Kidney epithelial cell (primary cell): ENCODE results near the gene TRIM25. TPM values are rescaled to one million over a fixed set of nuclear protein-coding genes. Genes with fewer than 3 reads are reported as not detected.

ENCODE experiments used
- DNase-seq: peaks from one replicate; pipeline ENCODE4 v3.0.0-alpha.2; 2010; ENCODE audit warnings: low read depth
- H3K27me3 ChIP-seq: 2 replicates; pipeline ENCODE4 v1.6.0; 2011; ENCODE audit warnings: low read length; ENCODE audit not compliant: control insufficient read depth, insufficient read depth
- H3K36me3 ChIP-seq: 2 replicates; pipeline ENCODE4 v1.5.1; 2011; ENCODE audit warnings: low read length; ENCODE audit not compliant: control insufficient read depth, insufficient read depth
- H3K4me3 ChIP-seq: 2 replicates; pipeline ENCODE4 v1.5.1; 2011; ENCODE audit warnings: low read depth, mild to moderate bottlenecking, control low read depth, low read length
- total RNA-seq: library from RNA; depleted of rRNA; stranded (reverse); fragments of >200 nt; gene quantifications from 2 replicates; pipeline ENCODE4 v1.2.3, GENCODE V29; 2015
- TF ChIP-seq, protein P1 (sequence below): IDR thresholded peaks from 2 replicates; pipeline ENCODE4 v1.5.1; 2011; ENCODE audit warnings: mild to moderate bottlenecking, moderate library complexity, low read length, control low read depth, inconsistent platforms; ENCODE audit not compliant: insufficient read depth, poor library complexity, severe bottlenecking

The TRIM25 gene
- total RNA-seq, 1 donor from 2014 or later = 97.1 TPM

DNA sequence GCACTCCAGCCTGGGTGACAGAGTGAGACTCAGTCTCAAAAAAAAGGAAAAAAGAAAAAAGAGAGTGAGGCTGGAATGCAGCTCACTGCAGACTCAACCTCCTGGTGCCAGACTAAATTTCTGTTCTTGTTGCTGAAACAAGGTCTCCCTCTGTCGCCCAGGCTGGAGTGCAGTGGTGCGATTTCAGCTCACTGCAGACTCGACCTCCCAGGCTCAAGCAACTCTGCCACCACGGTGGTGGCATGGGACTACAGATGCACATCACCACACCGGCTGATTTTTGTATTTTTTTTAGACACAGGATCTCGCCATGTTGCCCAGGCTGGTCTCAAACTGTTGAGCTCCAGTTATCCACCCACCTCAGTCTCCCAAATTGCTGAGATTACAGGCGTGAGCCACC lies 34.6 kb downstream of the TRIM25 start:
- H3K36me3 ChIP-seq = no peaks in the 10 kb centered on the region
- H3K27me3 ChIP-seq = no peaks in the 10 kb centered on the region
- no peak overlapping the region for H3K4me3 ChIP-seq
- TF ChIP-seq, protein P1, sequence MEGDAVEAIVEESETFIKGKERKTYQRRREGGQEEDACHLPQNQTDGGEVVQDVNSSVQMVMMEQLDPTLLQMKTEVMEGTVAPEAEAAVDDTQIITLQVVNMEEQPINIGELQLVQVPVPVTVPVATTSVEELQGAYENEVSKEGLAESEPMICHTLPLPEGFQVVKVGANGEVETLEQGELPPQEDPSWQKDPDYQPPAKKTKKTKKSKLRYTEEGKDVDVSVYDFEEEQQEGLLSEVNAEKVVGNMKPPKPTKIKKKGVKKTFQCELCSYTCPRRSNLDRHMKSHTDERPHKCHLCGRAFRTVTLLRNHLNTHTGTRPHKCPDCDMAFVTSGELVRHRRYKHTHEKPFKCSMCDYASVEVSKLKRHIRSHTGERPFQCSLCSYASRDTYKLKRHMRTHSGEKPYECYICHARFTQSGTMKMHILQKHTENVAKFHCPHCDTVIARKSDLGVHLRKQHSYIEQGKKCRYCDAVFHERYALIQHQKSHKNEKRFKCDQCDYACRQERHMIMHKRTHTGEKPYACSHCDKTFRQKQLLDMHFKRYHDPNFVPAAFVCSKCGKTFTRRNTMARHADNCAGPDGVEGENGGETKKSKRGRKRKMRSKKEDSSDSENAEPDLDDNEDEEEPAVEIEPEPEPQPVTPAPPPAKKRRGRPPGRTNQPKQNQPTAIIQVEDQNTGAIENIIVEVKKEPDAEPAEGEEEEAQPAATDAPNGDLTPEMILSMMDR = no peak
- DNase-seq = no peak

DNA sequence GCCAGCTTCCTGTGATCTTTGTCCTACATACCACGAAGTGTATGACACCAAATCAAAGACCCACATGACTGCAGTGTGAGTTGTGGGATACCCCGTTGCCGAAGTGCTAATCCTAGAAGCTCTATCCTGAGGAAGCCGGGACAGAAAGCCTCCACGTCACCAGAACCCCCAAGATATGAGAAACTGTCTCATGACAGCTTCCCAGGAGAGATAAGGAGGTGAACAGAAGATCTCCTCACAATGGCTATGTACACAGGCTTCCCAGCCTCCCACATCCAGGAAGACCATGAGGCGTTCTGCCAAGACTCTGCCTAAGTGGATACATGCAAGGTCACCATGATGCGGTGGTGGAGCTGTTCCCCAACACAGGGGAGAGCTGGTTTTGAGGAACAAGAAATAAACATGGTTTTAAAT lies 37.1 kb downstream of the TRIM25 start:
- DNase-seq = no peak
- TF ChIP-seq, protein P1 = no peak
- Histone ChIP-seq H3K36me3 (no peaks in the 10 kb centered on the region), H3K4me3 (no peak overlapping the region), H3K27me3 (no peaks in the 10 kb centered on the region)

DNA sequence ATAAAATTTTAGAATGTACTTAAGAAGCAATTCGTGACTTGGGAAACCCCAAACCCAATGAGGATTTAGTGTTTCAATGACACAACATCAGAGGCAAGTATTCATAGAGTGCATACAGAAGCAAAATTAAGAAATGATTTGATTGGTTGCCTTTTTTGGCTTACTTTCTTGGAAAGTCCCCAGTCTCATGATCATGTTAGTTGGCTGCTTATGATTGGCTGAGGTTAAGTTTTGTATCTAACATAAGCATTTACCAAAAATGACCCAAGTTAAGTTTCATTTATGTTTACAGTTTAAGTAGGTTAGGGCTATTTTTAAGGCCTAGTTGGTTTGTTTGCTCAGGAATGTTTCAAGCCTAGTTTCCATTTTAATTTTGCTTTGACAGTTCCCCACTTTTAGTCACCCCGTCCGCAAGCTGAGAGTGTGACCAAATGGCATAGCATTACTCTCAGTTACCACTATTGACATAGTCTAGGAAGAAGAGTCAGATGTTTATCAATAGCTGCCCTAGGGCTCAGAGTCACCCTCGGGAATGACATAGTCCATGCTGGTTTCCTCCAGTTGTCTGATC lies 43.7 kb downstream of the TRIM25 start:
- Histone ChIP-seq H3K4me3 (no peak overlapping the region), H3K36me3 (no peaks in the 10 kb centered on the region), H3K27me3 (no peaks in the 10 kb centered on the region)
- no peak for DNase-seq
- TF ChIP-seq, protein P1 = no peak

DNA sequence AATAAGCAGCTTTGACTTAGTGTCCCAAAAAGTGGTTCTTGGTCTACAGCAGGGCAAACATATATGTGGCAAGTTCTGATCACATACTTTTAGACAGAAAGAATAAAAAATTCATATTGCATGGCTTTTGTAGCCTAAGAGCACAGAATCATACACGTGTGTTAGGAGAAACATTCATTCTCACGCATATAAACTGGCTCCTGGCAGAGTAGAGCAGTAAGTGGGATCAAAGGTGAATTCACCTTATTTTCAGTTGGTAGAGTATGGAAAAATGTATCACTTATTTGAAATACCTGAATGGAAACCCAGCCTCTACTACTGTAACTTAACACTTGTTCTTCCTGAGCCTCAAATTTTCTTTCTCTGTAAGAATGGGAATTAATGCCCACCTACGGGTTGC lies 45.1 kb downstream of the TRIM25 start:
- TF ChIP-seq, protein P1 = no peak
- no peak for DNase-seq
- no peaks in the 10 kb centered on the region for H3K36me3 ChIP-seq
- no peaks in the 10 kb centered on the region for H3K27me3 ChIP-seq
- H3K4me3 ChIP-seq = no peak overlapping the region

DNA sequence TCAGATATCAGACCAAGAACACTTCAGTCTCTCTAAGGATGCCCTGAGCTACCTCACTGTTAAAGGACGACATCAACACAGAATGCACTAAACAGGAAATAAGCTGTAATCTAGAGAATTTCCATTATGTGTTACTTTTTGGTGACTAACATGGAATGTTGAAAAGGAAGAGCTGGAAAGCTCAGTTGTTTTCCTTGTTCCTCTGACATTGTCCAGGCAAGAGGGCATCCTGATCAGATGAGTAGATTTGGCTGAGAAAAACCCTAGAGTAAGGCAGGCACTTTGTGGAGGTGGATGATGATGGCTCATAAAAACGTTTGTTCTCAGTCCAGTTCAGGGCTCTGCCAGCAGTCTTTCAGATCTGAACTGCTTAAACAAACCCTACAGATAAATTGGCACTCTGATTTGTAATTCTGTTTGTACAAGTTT lies 45.9 kb downstream of the TRIM25 start:
- no peaks in the 10 kb centered on the region for H3K36me3 ChIP-seq
- no peaks in the 10 kb centered on the region for H3K27me3 ChIP-seq
- no peak for DNase-seq
- H3K4me3 ChIP-seq = no peak overlapping the region
- TF ChIP-seq, protein P1 = no peak

DNA sequence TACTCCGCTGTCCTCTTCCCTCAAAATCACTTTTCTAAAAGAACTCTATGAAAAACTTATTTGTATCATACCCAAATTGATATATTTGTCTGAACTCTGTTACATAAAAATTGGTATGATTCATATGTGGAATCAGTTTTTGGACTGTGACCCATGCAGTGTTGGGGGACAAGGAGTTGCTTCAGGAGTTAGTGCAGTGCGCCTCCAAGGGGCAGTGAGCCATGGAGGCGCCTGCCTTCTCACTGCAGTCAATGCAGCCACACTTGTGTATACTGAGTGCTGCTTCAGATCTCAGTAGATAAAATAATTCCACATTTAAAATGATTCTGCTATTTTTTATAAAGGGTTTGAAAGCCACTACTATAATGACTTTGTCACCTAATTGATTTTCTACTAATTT lies 47.4 kb downstream of the TRIM25 start:
- Histone ChIP-seq H3K27me3 (no peaks in the 10 kb centered on the region), H3K4me3 (no peak overlapping the region), H3K36me3 (no peaks in the 10 kb centered on the region)
- DNase-seq = no peak
- TF ChIP-seq, protein P1 = no peak
